Tibial nerve (tissue), 4 donors: ENCODE results near the gene CCDC183.

Experiments
- EP300 ChIP-seq, 2 donors: sonication (generic); formaldehyde crosslinking; IDR thresholded peaks; one replicate each; pipeline ENCODE4 v1.6.1; 2017; ENCODE audit warnings: antibody characterized with exemption in 2 of 2, mild to moderate bottlenecking in 1 of 2
- POLR2A ChIP-seq, 2 donors: fragments of 450-650 bp; IDR thresholded peaks; one replicate each; pipeline ENCODE4 v1.6.1; 2017; ENCODE audit warnings: antibody characterized with exemption in 2 of 2, mild to moderate bottlenecking in 2 of 2, moderate library complexity in 2 of 2
- TF ChIP-seq, protein P1 (sequence below), 5 experiments: fragments of 200-600 bp in 3 of 5; fragments of 450-650 bp in 2 of 5; sonication (generic) in 3 of 5; IDR thresholded peaks; one replicate each; pipeline ENCODE4 v1.5.1; 2016 to 2019; ENCODE audit warnings: antibody characterized with exemption in 5 of 5, mild to moderate bottlenecking in 3 of 5, moderate library complexity in 2 of 5

GRCh38 chr9:136814725-136815421 lies 18.7 kb downstream of the CCDC183 start:
- TF ChIP-seq POLR2A (IDR thresholded peaks at IDR 0.05), result no peak
- TF ChIP-seq, protein P1, sequence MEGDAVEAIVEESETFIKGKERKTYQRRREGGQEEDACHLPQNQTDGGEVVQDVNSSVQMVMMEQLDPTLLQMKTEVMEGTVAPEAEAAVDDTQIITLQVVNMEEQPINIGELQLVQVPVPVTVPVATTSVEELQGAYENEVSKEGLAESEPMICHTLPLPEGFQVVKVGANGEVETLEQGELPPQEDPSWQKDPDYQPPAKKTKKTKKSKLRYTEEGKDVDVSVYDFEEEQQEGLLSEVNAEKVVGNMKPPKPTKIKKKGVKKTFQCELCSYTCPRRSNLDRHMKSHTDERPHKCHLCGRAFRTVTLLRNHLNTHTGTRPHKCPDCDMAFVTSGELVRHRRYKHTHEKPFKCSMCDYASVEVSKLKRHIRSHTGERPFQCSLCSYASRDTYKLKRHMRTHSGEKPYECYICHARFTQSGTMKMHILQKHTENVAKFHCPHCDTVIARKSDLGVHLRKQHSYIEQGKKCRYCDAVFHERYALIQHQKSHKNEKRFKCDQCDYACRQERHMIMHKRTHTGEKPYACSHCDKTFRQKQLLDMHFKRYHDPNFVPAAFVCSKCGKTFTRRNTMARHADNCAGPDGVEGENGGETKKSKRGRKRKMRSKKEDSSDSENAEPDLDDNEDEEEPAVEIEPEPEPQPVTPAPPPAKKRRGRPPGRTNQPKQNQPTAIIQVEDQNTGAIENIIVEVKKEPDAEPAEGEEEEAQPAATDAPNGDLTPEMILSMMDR (IDR thresholded peaks at IDR 0.05), result no peak
- TF ChIP-seq EP300 (IDR thresholded peaks at IDR 0.05), result no peak
